ENCODE measurements around the gene CTSK.

DNA sequence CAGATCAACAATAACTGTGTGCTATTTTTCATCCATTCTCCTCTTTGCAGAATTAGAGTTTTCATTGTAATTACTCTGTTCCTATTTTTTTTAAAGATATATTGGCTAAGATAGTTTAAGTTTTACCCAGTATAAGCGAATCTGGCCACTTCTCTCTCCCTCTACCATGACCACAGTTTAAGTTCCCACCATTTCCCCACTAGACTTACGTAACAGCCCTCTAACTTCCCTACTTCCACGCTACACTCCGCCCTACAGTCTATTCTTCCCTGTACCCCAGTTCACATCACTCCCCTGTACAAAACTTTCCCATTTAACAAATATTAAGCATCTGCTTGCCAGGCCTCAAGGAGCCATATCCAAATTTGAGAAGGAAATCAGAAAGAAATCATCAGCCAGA, 16.5 kb downstream of the CTSK start:
- no peak for TF ChIP-seq SOX5 (CRISPR knock-in tag; IDR thresholded peaks at IDR 0.05; ENCODE audit: borderline replicate concordance)
- TF ChIP-seq, protein P1, sequence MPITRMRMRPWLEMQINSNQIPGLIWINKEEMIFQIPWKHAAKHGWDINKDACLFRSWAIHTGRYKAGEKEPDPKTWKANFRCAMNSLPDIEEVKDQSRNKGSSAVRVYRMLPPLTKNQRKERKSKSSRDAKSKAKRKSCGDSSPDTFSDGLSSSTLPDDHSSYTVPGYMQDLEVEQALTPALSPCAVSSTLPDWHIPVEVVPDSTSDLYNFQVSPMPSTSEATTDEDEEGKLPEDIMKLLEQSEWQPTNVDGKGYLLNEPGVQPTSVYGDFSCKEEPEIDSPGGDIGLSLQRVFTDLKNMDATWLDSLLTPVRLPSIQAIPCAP (CRISPR knock-in tag; IDR thresholded peaks at IDR 0.05; ENCODE audit: low read depth): no peak
- no peak for TF ChIP-seq ZBTB21 (CRISPR knock-in tag; IDR thresholded peaks at IDR 0.05)
- no peak for TF ChIP-seq ZNF672 (CRISPR knock-in tag; IDR thresholded peaks at IDR 0.05)
- no peak for TF ChIP-seq CBX1 (IDR thresholded peaks at IDR 0.05; ENCODE audit: low read depth)
- TF ChIP-seq ARNT (IDR thresholded peaks at IDR 0.05): no peak
- no peak for TF ChIP-seq MYC (CRISPR knock-in tag; IDR thresholded peaks at IDR 0.05; ENCODE audit: borderline replicate concordance)
- no peak for TF ChIP-seq RAD51 (IDR thresholded peaks at IDR 0.05; ENCODE audit: borderline replicate concordance)
- TF ChIP-seq POLR2AphosphoS5 (IDR thresholded peaks at IDR 0.05; ENCODE audit: low read depth, low read length): no peak
- no peak for TF ChIP-seq CCAR2 (optimal IDR thresholded peaks at IDR 0.05; ENCODE audit: low read depth, low read length)
- TF ChIP-seq MAFK (conservative IDR thresholded peaks at IDR 0.05 in 1 of 2, IDR thresholded peaks at IDR 0.05 in 1 of 2; ENCODE audit: low read length in 2 of 2): no peak
- TF ChIP-seq GABPB1 (CRISPR knock-in tag; IDR thresholded peaks at IDR 0.05): no peak

Measured in HepG2 (cell line).